ENCODE data around the gene C2orf76.

Gene C2orf76

DNA sequence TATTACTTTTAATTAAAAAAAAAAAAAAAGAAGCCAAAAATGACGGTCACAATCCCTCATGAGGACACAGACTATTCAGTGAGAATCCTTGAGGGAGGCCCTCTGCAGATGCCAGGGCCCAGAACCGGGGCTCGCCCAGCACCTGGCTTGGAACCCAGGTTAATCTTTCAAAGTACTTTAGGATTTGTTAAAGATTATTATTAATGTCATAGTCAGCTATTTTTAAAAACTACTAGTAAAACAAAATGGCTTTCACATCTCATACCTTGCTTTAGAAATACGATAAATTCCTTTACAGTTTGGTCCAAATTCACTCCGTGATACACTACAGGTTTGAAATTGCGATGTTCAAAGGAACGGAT, 27.1 kb downstream of the C2orf76 start:
- no peak for TF ChIP-seq CTCF (IDR thresholded peaks at IDR 0.05; ENCODE audit: low read depth, low read length)
- DNase-seq (ENCODE audit: extremely low read depth, low read depth) = no peak

DNA sequence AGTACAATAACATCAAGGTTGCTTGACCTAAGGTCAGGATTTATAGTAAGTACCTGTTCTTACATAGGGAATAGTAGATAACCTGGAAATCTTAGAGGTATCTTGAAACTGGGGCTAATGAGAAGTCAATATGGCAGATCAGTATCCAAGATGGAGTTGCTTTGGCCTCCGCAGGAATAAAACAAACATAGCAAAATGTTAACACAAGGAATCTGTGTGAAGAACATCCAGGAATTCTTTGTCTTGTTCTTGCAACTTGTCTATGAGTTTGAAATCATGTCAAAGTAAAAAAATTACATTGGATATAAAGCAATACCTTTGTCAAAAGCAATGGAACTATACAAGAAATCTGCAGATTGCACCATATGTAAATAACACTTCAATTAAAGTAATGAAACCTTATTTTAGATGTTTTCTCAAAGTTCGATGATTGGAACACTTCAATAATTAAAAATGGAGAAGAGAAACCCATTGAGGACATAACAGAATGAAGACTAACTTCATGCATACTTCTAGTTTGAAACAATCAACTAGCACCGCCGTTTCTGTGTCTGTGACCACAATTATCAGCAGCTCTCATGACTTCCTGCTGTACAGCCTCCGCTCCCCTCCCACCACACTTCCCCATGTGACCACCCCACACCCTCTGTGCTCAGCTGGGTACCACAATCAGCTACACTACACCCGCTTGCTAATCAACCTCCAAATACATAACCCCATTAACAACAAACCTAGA, 27.6 kb downstream of the C2orf76 start:
- no peak for DNase-seq (ENCODE audit: extremely low read depth, low read depth)
- no peak for TF ChIP-seq CTCF (IDR thresholded peaks at IDR 0.05; ENCODE audit: low read depth, low read length)

GRCh38 chr2:119338272-119338671, 28.4 kb downstream of the C2orf76 start:
- no peak for TF ChIP-seq CTCF (IDR thresholded peaks at IDR 0.05; ENCODE audit: low read depth, low read length)
- no peak for DNase-seq (ENCODE audit: extremely low read depth, low read depth)

GRCh38 chr2:119337749-119338148, 28.9 kb downstream of the C2orf76 start:
- no peak for DNase-seq (ENCODE audit: extremely low read depth, low read depth)
- TF ChIP-seq CTCF (IDR thresholded peaks at IDR 0.05; ENCODE audit: low read depth, low read length) = no peak

DNA sequence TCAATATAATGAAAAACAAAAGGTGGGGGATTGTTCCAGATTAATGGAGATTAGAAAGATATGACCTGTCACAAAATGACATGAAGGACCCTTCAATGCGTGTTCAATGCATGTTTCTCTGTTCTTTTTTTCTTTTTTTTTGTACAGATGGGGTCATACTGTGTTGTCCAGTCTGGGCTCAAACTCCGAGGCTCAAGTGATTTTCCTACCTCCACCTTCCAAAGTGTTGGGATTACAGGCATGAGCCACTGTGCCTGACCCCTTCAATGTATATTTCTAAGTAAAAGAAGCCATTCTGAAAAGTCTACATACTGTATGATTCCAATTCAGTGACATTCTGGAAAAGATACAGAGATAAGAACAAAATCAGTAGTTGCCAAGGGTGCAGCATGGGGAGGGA, 32.8 kb downstream of the C2orf76 start:
- DNase-seq (ENCODE audit: extremely low read depth, low read depth) = no peak
- no peak for TF ChIP-seq CTCF (IDR thresholded peaks at IDR 0.05; ENCODE audit: low read depth, low read length)

DNA sequence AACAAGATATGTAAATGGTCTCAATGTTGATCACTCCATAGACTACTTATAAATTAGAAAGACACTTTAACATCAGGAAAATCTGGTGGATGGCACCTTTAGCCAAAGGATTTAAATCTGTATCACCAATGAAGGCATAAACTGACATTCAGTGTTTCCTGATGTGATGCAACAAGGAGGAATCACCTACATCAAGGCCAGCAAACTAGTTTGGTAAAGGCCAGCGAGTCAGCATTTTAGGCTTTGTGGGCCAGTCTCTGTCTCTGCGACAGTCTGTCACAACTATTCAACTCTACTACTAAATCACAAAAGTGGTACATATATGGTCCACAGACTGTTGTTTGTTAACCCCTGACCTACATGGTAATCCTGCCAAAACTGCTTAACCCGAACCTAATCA, 33.3 kb downstream of the C2orf76 start:
- no peak for TF ChIP-seq CTCF (IDR thresholded peaks at IDR 0.05; ENCODE audit: low read depth, low read length)

GRCh38 chr2:119332953-119333352, 33.7 kb downstream of the C2orf76 start:
- DNase-seq (ENCODE audit: extremely low read depth, low read depth) = no peak
- no peak for TF ChIP-seq CTCF (IDR thresholded peaks at IDR 0.05; ENCODE audit: low read depth, low read length)

More for the DNA sequence above, 33.3 kb downstream of the C2orf76 start:
- no peak for DNase-seq (ENCODE audit: extremely low read depth, low read depth)

Data from AG09319 (cell line).